ENCODE data around the gene SP5.

- no peak for TF ChIP-seq CTCF (IDR thresholded peaks at IDR 0.05 in 2 of 3, conservative IDR thresholded peaks at IDR 0.05 in 1 of 3; ENCODE audit: borderline replicate concordance in 1 of 3, insufficient read depth in 1 of 3, low read depth in 2 of 3, low read length in 2 of 3)
- TF ChIP-seq TCF7L2 (IDR thresholded peaks at IDR 0.05; ENCODE audit: borderline replicate concordance, extremely low read depth, insufficient read depth, insufficient read length): no peak
- TF ChIP-seq EZH2 (IDR thresholded peaks at IDR 0.05): no peak
- TF ChIP-seq POLR2A (IDR thresholded peaks at IDR 0.05; ENCODE audit: borderline replicate concordance, extremely low read depth, insufficient read depth, insufficient read length): no peak
Measured at GRCh38 chr2:170733798-170734600, 18.9 kb downstream of the SP5 start.
